Activated naive CD8-positive, alpha-beta T cell treated with anti-CD3 and anti-CD28 coated beads, Interleukin-2, amount 50 U/mL, for 24 hours (primary cell): ENCODE results near the gene TAB3.

Source experiments
- ATAC-seq: fragments of 150-1000 bp; cut with Tn5 transposase; one replicate; pipeline ENCODE4 v1.10.0; 2021
- DNase-seq: peaks from one replicate; pipeline ENCODE4 v3.0.0; 2021
- H3K27ac Mint-ChIP-seq: one replicate; pipeline ENCODE4 v1.8.0; 2021; ENCODE audit warnings: mild to moderate bottlenecking, mixed read lengths
- H3K27me3 Mint-ChIP-seq: one replicate; pipeline ENCODE4 v1.8.0; 2021; ENCODE audit warnings: mixed read lengths
- H3K36me3 Mint-ChIP-seq: one replicate; pipeline ENCODE4 v1.8.0; 2021; ENCODE audit warnings: low read depth, mixed read lengths
- H3K4me1 Mint-ChIP-seq: one replicate; pipeline ENCODE4 v1.8.0; 2021; ENCODE audit warnings: mixed read lengths
- H3K4me3 Mint-ChIP-seq: one replicate; pipeline ENCODE4 v1.8.0; 2021; ENCODE audit warnings: mild to moderate bottlenecking, moderate library complexity, mixed read lengths
- H3K9me3 Mint-ChIP-seq: one replicate; pipeline ENCODE4 v1.8.0; 2021; ENCODE audit warnings: mixed read lengths

The TAB3 gene

GRCh38 chrX:30898886-30899285, 9.8 kb upstream of the TAB3 start:
- no peaks in the 10 kb centered on the region for H3K36me3 Mint-ChIP-seq
- DNase-seq, result no peak
- ATAC-seq, result no peak
- H3K27me3 Mint-ChIP-seq, result peaks cover 3% of the 10 kb centered on the region
- H3K9me3 Mint-ChIP-seq, result no peaks in the 10 kb centered on the region
- no peak overlapping the region for H3K4me3 Mint-ChIP-seq
- H3K27ac Mint-ChIP-seq, result no peak overlapping the region
- H3K4me1 Mint-ChIP-seq, result peaks cover 6% of the 10 kb centered on the region

DNA sequence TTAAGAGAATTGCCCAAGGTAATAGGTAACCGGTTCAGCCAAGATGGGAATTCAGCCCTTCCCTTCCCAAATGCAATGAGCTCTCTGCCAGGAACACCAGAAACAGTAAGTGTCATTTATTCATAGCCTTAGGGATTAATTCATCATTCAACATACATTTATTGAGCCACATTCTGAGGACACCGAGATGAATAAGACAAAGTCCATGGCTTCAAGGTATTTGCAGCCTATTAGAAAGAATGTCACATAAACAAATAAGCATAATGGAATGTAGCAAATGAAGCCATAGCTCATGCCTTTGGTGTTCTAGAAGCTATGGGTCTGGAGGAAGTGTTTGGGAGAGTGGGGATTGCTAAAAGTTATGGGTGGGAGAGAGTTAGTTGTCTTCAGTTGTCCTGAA, 6.3 kb upstream of the TAB3 start:
- Mint-ChIP-seq H3K27ac (no peak overlapping the region), H3K4me3 (no peak overlapping the region), H3K4me1 (peaks cover 6% of the 10 kb centered on the region), H3K27me3 (peaks cover 3% of the 10 kb centered on the region), H3K36me3 (no peaks in the 10 kb centered on the region), H3K9me3 (no peaks in the 10 kb centered on the region)
- ATAC-seq, result no peak
- DNase-seq, result no peak

GRCh38 chrX:30893206-30893605, 4.2 kb upstream of the TAB3 start:
- no peak overlapping the region for H3K27ac Mint-ChIP-seq
- H3K4me1 Mint-ChIP-seq, result peaks cover 8% of the 10 kb centered on the region
- no peak for ATAC-seq
- no peaks in the 10 kb centered on the region for H3K9me3 Mint-ChIP-seq
- H3K27me3 Mint-ChIP-seq, result no peaks in the 10 kb centered on the region
- H3K36me3 Mint-ChIP-seq, result no peaks in the 10 kb centered on the region
- no peak overlapping the region for H3K4me3 Mint-ChIP-seq
- DNase-seq, result no peak

- Mint-ChIP-seq H3K27ac (no peak overlapping the region), H3K9me3 (no peaks in the 10 kb centered on the region), H3K4me1 (peaks cover 11% of the 10 kb centered on the region), H3K4me3 (no peak overlapping the region), H3K27me3 (no peaks in the 10 kb centered on the region), H3K36me3 (no peaks in the 10 kb centered on the region)
- no peak for DNase-seq
- no peak for ATAC-seq
These were observed 3.5 kb upstream of the TAB3 start for GRCh38 chrX:30892591-30892990.

DNA sequence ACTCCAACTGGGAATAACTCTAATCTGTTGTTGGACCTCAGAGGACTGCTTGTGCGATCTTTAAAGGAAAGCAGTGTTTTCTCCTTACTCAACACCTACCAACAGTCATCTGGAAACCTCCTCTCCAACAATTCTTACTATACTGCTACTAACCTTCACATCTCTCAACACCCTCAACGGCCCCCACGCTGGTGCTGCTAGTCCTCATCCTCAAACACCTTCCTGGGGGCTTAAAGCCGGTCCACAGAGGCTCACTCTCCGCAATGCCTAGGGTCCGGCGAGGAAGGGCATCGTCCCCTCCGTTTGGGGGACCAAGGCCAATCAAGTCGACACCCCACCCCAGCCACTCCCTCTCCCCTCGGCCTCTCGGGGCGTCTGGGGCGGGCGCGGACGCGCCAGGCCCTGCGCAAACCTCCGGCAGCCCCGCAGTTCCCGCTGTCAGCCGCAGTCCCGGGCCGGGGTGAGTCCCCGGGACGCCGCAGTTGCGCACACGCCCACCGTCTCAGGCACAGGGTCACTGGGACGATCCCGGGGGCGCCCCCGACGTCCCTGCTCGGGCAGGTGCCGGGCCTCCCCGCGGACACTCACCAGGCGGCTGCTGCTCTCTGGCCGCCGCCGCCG, 418 bp downstream of the TAB3 start:
- peak overlapping the region; percentile 85 for H3K27ac Mint-ChIP-seq
- peaks cover 30% of the 10 kb centered on the region for H3K4me1 Mint-ChIP-seq
- no peaks in the 10 kb centered on the region for H3K27me3 Mint-ChIP-seq
- H3K36me3 Mint-ChIP-seq, result peaks cover 2% of the 10 kb centered on the region
- peak overlapping the region; percentile 83 for H3K4me3 Mint-ChIP-seq
- no peaks in the 10 kb centered on the region for H3K9me3 Mint-ChIP-seq
- ATAC-seq (peak; percentile 33), DNase-seq (peak; percentile 28)

DNA sequence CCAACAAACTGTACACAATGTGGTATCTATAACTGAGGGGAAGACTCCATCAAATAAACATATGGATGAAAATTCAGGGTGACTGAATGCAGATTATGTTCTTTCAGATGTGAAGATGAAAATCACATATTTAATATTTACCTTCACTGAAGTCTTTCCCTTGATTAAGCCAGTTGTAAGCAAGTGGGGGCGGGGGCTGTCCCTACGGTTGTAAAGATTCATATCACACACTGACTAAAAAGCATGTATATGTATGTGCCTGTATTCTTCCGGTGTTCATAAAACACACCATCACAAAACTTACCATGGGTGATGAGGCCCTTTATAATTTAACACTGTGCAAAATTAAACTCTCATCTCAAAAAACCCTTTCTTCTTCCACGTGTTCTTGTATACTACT, 1.3 kb downstream of the TAB3 start:
- Mint-ChIP-seq H3K27ac (peak overlapping the region; percentile 85), H3K36me3 (peaks cover 2% of the 10 kb centered on the region), H3K4me3 (peak overlapping the region; percentile 83), H3K4me1 (peaks cover 35% of the 10 kb centered on the region), H3K27me3 (no peaks in the 10 kb centered on the region), H3K9me3 (no peaks in the 10 kb centered on the region)
- DNase-seq (peak; percentile 52), ATAC-seq (peak; percentile 26)

GRCh38 chrX:30887288-30887687, 1.8 kb downstream of the TAB3 start:
- H3K4me1 Mint-ChIP-seq, result peaks cover 38% of the 10 kb centered on the region
- no peak overlapping the region for H3K27ac Mint-ChIP-seq
- H3K9me3 Mint-ChIP-seq, result no peaks in the 10 kb centered on the region
- ATAC-seq, result no peak
- peaks cover 2% of the 10 kb centered on the region for H3K36me3 Mint-ChIP-seq
- no peaks in the 10 kb centered on the region for H3K27me3 Mint-ChIP-seq
- DNase-seq, result no peak
- H3K4me3 Mint-ChIP-seq, result peak overlapping the region; percentile 83

DNA sequence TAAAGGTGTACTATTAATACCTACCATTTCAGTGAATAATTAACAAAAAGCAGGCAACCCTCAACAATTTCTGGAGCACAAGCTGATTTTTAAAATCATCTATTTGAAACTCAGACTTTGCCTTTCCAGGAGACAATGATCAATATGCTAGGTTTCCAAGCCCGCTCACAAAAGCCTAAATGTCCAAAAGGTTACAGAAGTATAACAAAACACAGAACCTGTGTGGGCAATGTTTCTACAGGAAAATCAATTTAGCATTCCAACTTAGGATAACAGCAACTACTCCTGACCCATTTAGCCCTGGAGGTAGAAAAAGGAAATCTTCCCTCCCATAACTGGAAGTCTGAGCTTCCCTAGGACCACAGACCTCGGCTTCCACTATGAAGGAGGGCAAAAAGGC, 3.9 kb downstream of the TAB3 start:
- H3K27me3 Mint-ChIP-seq, result no peaks in the 10 kb centered on the region
- H3K4me1 Mint-ChIP-seq, result peaks cover 54% of the 10 kb centered on the region
- DNase-seq (no peak), ATAC-seq (no peak)
- peaks cover 5% of the 10 kb centered on the region for H3K36me3 Mint-ChIP-seq
- no peak overlapping the region for H3K27ac Mint-ChIP-seq
- no peak overlapping the region for H3K4me3 Mint-ChIP-seq
- H3K9me3 Mint-ChIP-seq, result no peaks in the 10 kb centered on the region

DNA sequence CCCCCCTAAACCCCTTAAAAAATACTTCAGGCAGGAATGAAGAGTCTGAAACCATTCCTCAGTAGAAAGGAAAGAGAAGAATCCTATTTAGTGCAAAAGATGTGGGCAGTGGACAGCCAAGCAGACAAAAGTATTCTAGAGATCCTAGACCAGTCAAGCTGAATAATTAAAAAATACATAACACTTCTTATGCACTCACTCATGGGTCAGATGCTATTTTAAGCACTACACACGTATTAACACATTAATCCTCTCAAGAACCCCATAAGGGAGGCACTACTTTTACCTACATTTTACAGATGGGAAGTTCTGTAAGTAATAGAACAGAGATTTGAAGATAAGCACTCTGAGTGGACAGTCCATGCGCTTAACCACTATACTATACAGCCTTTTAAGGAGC, 5.9 kb downstream of the TAB3 start:
- Mint-ChIP-seq H3K27me3 (no peaks in the 10 kb centered on the region), H3K4me1 (peaks cover 58% of the 10 kb centered on the region)
- ATAC-seq, result no peak

DNA sequence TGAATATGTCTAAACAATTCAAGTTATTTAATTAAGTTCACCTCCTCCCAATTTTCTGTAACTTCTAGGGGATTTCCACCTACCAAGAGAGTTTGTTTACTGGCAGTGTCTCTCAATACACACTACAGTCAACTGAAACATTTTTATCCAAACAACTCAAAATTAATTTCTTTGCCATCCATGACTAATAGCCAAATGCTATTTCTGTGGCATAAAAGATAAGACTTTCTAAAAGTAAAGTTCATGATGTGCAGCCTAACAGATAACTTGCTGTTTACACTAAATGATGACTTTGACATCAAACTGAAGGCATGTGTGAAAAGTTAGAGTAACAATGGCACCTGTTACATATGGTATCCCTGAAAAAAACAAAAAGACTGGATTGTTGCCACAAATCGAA, 7.3 kb downstream of the TAB3 start:
- no peaks in the 10 kb centered on the region for H3K27me3 Mint-ChIP-seq
- ATAC-seq (no peak), DNase-seq (no peak)
- H3K9me3 Mint-ChIP-seq, result no peaks in the 10 kb centered on the region
- H3K36me3 Mint-ChIP-seq, result peaks cover 5% of the 10 kb centered on the region
- H3K27ac Mint-ChIP-seq, result no peak overlapping the region
- H3K4me3 Mint-ChIP-seq, result no peak overlapping the region
- peaks cover 57% of the 10 kb centered on the region for H3K4me1 Mint-ChIP-seq

More for the DNA sequence above, 5.9 kb downstream of the TAB3 start:
- Mint-ChIP-seq H3K27ac (no peak overlapping the region), H3K4me3 (no peak overlapping the region), H3K36me3 (peaks cover 5% of the 10 kb centered on the region), H3K9me3 (no peaks in the 10 kb centered on the region)
- DNase-seq, result no peak

DNA sequence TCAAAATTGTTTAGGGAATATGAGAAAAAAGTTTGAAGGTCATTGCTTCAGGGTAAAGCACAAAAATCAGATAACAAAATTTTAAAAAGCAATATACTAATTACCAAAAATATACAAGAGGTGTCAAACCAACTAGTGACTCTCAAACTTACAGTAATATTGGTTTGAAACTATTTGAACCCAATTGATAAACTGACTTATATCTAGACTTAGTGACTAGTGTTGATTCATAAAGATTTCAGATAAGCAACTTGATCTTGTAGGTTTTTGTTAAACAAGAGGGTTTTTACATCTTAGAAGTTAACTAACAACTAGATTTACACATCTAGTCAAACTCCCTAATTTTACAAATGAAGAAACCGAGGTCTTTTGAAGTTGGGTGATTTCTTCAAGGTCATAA, 7.7 kb downstream of the TAB3 start:
- Mint-ChIP-seq H3K4me1 (peaks cover 57% of the 10 kb centered on the region), H3K36me3 (peaks cover 5% of the 10 kb centered on the region), H3K27me3 (no peaks in the 10 kb centered on the region), H3K27ac (no peak overlapping the region), H3K4me3 (no peak overlapping the region), H3K9me3 (no peaks in the 10 kb centered on the region)
- ATAC-seq (no peak), DNase-seq (no peak)

GRCh38 chrX:30880058-30880457, 9.0 kb downstream of the TAB3 start:
- no peaks in the 10 kb centered on the region for H3K27me3 Mint-ChIP-seq
- ATAC-seq, result no peak

GRCh38 chrX:30876367-30876766, 12.7 kb downstream of the TAB3 start:
- peaks cover 8% of the 10 kb centered on the region for H3K36me3 Mint-ChIP-seq
- no peak overlapping the region for H3K27ac Mint-ChIP-seq
- H3K9me3 Mint-ChIP-seq, result no peaks in the 10 kb centered on the region
- ATAC-seq (no peak), DNase-seq (no peak)
- H3K27me3 Mint-ChIP-seq, result no peaks in the 10 kb centered on the region
- H3K4me1 Mint-ChIP-seq, result peaks cover 51% of the 10 kb centered on the region
- no peak overlapping the region for H3K4me3 Mint-ChIP-seq

More at GRCh38 chrX:30880058-30880457, 9.0 kb downstream of the TAB3 start:
- no peak overlapping the region for H3K27ac Mint-ChIP-seq
- no peaks in the 10 kb centered on the region for H3K9me3 Mint-ChIP-seq
- no peak overlapping the region for H3K4me3 Mint-ChIP-seq
- peaks cover 63% of the 10 kb centered on the region for H3K4me1 Mint-ChIP-seq
- peaks cover 3% of the 10 kb centered on the region for H3K36me3 Mint-ChIP-seq
- DNase-seq, result no peak

GRCh38 chrX:30875957-30876356, 13.1 kb downstream of the TAB3 start:
- no peaks in the 10 kb centered on the region for H3K9me3 Mint-ChIP-seq
- H3K4me3 Mint-ChIP-seq, result no peak overlapping the region
- ATAC-seq (peak; percentile 90), DNase-seq (peak; percentile 3)
- H3K4me1 Mint-ChIP-seq, result peaks cover 49% of the 10 kb centered on the region
- peaks cover 8% of the 10 kb centered on the region for H3K36me3 Mint-ChIP-seq
- H3K27ac Mint-ChIP-seq, result no peak overlapping the region
- no peaks in the 10 kb centered on the region for H3K27me3 Mint-ChIP-seq

DNA sequence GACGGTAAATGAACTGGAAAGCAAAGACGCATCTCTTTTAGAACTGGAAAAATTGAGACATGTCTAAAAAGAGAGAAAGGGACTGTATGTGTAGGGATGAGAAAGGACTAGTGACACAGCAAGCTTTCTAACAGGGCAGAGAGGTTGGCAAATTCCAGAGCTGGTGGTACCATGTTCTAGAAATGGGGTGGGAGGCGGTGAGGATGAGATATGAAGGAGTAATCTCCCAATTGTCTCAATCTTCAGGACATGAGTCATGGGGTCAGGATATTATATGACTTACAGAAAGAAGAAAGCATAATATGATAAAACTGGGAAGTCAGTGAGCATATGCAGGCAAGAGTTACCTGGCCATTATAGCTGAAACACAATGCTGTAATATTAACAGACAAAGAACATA, 14.2 kb downstream of the TAB3 start:
- Mint-ChIP-seq H3K36me3 (peaks cover 5% of the 10 kb centered on the region), H3K4me1 (peaks cover 39% of the 10 kb centered on the region), H3K9me3 (no peaks in the 10 kb centered on the region), H3K4me3 (no peak overlapping the region), H3K27me3 (no peaks in the 10 kb centered on the region), H3K27ac (no peak overlapping the region)
- DNase-seq (no peak), ATAC-seq (no peak)

DNA sequence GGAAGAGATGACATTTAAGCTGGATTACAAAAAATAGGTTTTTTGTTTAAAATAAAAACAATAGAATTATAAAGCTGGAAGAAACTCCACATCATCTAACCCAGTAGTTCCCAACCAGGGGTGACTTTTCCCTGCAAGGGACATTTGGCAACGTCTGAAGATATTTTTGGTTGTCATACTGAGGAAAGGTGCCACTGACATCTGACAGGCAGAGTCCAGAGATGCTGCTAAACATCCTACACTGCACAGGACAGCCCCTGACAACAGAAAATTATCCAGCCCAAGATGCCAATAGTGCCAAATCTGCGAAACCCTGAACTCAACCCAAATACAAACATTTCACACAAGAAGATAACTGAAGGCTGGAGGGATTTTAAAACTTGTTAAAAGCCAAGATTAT, 18.5 kb downstream of the TAB3 start:
- no peaks in the 10 kb centered on the region for H3K27me3 Mint-ChIP-seq
- peaks cover 12% of the 10 kb centered on the region for H3K4me1 Mint-ChIP-seq
- H3K36me3 Mint-ChIP-seq, result peaks cover 8% of the 10 kb centered on the region
- peak overlapping the region; percentile 42 for H3K27ac Mint-ChIP-seq
- DNase-seq (no peak), ATAC-seq (no peak)
- no peaks in the 10 kb centered on the region for H3K9me3 Mint-ChIP-seq
- H3K4me3 Mint-ChIP-seq, result no peak overlapping the region
